Stimulated activated CD4-positive, alpha-beta T cell treated with anti-CD3 and anti-CD28 coated beads, Interleukin-1b, Interleukin-23, amount 100 ng/mL, for 24 hours (primary cell): ENCODE results near the gene EML6.

Experiments used
- DNase-seq, 4 experiments: peaks; one replicate each; pipeline ENCODE4 v3.0.0-alpha.2; 2020; ENCODE audit warnings: low read depth in 4 of 4, low spot score in 1 of 4

The EML6 gene

DNA sequence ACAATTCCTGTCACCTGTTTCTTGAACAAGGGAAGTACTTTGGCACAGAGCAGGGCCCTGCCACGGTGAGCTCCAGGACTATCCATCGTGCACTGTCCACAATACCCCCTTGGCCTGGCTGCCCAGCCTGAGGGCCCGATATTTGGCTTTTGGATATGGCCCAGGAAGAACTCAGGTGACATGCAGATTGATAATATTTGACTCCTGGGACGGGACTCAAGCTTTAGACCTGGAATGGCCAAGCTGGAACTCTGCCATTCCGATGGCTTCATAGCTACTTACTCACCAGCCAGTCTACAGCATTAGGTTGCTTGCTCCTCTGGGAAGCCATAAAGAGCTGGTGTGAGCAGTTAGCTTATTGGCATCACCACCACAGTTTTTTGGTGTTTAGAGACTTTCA lies 26.6 kb downstream of the EML6 start:
- DNase-seq: no peak

DNA sequence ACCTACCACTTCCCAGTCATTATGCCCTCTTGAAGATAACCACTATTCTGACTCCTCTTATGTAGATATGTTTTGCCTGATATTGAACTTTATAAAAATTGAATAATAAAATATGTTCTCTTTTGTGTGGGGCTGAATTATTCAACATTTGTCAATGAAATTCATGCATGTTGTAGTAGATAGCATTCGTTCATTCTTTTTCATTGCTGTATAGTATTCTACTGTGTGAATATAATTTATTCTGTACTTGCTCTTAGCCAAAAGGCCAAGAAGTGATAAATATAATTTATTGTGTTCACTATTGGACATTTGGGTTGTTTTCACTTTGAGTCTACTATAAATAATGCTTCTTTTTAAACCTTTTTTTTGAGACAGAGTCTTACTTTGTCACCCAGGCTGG lies 29.0 kb downstream of the EML6 start:
- no peak for DNase-seq

DNA sequence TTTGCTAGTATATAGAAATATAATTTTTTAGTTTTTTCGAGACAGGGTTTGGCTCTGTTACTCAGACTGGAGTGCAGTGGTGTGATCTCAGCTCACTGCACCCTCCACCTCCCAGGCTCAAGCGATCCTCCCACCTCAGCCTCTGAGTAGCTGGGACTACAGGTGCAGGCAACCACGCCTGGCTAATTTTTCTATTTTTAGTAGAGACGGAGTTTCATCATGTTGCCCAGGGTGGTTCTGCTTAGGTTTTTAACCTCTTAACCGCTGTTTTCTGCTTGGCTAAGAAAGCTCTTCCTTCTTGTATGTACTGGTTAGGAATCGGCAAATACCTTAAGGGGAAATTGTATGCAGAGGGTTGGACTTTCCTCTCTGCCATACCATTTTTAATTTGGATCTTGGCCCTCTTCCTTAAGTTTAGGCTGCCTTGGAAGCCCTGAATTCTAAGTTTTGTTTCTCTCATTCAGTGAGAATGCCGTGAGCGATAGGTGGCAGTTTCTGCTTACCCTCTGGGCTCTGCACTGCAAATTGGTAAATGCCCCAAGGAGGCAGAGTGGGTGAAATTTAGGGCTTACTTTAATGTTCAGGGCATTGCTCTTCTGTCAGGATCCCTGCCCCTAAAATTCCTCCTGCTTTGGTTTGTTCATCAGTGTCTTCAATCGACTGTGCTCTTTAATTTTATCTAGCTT lies 32.3 kb downstream of the EML6 start:
- DNase-seq: no peak

DNA sequence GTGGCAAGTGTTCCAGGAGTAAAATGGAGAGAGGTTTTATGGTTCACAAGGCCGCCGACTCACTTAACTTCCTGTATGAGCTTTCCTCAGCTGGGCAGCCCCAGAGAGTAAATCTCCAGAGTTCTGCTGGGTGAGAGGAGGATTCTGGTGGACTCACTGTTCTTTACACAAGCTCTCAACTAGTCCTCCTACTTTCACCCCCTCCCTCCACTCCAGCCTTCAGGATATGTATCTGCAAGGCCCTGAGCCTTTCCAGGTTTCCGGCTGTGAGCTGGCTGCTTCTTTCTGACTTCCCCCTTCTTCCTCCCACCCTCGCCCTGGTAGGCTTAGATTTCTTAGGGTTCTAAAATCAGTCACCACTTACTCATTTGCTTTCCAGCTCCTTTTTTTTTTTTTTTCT lies 34.0 kb downstream of the EML6 start:
- DNase-seq: no peak

DNA sequence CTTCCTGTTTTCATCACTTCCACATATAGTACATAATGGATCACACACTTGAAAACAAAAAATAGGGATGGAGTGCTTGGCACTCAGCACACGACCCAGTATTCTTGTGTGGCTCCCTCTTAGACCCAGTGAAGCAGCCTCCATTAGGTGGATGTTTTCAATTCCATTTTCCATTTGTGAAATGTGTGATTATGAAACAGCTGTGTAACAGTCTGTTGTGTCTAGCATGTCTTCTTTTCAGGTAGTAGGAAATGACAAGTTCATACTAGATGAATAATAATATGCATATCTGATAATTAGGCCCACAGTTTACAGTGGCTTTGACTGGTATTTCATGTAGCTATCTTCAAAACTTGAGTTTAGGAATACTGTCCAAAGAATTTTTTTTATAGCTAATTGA lies 35.5 kb downstream of the EML6 start:
- DNase-seq: no peak

DNA sequence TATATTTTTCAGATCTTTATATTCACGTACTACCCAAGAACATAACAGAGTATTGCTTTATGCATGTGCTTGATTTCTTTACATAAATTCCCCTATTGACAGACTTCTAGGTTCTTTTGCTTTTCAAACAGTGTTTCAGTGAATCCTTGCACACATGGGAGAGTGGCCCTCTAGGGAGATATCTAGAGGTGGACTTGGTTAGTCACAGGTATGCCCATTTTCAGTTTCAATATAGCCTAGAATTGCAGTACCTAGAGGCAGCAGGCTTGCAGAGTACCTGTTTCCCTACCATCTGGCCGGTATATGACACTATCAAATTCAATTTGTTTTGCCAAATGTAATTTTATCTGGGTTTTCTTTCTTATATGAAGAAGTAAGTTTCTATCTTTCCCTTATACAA lies 36.8 kb downstream of the EML6 start:
- DNase-seq: no peak

DNA sequence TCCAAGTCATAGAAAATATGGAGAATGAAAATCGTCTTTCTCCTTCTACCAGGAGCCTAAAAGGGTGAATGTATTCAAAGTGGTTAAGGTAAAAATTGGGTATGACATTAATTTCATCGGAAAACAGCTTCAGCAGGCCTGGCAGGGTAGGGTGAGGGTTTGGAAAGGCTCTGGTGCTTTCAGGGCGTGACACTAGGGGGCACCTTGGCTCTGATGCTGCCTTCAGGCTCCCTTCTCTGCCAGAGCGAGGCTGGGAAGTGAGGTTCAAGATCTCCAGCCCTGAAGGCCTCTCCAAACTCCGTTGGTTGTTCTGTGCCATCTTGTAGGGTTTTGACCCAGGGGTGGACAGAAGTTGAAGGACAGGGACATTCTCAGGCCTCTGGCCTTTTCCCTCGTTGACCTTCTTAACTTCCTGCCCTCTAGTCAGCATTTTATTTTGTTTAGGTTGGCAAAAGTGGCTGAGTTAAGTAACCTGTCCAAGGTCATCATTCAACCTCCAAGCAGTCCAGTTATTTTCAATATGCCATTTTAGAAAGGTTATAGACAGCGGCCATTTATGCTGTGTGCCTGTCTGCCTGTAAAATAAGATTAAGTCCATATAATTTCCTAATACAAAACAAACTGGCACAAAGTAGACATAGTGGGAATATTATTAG lies 40.3 kb downstream of the EML6 start:
- DNase-seq: no peak

DNA sequence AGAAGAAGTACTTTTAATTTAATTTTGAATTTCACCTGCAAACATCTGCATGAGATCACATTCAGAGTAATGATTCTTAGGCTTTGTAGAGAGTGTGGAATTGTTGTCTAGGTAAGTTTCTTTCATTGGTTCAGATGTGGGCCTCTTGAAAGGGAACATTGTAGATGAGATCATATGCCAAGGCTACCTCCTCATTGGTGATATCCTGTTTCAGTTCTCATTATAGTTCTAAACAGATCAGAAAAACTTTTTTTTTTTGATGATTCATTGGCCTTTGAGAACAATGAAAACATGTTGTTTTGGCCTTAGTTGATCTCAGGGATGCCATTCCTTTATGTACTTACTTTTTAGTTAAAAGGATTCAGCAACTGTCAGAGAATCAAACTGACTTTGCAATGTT lies 44.5 kb downstream of the EML6 start:
- DNase-seq: no peak

DNA sequence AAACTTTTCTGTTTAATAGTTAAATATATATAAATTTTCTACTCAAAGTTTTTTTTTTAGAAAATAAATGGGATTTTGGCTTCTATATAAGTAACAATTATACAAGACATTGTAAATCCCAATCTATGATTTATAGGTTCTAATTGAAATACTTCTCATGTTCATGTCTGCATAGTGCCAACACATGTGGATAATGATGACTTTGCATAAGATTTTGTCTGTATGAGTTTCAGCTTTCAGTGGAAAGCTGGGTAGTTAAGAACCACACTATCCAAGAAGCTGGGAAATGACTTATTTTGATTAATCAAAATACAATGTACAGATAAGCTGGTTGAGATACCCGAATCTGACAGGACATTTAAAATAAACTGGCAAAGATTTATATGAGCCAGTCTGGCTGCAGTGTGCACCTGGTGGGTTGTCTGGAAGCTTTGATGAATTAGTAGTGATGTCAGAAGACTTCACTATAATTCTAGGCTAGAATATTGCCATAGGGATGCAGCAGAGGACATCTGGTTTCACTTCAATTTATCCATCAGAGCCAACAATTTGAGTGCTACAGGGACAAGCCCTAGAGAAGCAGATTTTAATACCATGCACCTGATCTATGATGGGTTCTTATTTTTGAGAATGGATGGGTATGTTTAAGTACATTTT lies 45.4 kb downstream of the EML6 start:
- no peak for DNase-seq

DNA sequence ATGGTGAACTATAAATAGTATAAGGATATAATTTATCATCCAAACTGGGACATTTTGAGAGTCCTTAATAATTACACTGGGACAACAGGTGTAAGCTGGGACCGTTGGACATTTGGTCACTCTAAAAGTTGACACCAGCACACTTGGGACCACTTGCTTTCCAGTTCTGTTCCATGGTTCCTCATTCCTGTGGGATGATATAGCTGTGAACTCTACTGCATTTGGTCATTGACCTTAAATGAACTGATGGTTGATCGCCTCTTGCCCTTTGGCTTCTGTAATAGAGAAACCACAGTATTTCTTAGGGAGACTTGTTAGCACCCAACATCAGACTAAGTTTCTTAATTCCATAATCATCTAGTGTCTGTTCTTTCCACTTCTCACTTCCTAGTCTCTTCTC lies 46.7 kb downstream of the EML6 start:
- DNase-seq: no peak

DNA sequence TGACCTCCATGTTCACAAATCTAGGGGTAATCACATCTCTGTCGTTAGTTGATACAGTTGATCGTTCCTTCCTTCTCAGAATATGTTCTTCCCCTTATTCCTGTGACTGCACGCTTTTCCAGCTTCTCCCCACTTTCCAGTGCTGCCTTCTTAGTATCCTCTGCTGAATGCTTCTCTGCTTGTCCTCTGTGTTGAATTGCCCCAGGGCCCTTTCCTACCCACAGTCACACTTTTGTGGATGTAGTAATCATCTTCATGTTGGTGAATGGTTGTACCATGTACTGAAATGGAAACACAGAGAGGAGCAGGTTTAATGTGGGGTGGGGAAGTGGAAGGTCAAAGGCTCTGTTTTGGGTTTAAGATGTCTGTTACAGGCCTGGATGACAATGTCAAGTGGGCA lies 47.2 kb downstream of the EML6 start:
- DNase-seq: no peak

DNA sequence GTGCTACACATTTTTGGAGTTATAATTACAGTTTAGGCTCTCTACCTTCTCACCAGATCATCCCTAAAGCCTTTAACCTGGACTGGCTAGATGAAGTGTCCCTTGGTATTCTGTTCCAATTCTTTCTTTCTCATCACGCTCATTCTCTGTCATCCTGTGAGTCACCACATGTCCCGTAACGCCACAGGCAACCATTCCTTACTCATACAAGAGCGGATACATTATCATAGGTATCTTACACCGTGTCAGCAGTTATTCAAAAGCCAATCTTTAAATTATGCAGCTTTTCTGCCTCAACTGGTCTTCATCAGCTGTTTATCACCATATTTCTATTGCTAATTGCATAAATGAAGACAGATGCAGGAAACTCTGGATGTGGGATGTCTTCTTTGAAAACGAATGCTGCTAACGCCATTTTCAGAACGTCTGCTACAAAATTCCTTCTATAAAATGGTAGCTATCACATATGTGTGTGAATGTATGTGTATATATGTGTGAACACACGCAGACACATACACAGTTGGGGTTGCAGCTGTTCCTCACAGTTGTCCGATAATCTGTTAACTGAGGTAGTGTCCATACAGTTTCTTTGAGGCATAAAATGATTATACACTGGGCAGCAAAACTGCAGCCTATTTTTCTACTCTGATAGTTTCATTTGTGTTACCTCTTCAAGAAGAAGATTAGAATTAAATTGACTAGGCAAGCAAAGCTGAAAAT lies 47.9 kb downstream of the EML6 start:
- DNase-seq: no peak

DNA sequence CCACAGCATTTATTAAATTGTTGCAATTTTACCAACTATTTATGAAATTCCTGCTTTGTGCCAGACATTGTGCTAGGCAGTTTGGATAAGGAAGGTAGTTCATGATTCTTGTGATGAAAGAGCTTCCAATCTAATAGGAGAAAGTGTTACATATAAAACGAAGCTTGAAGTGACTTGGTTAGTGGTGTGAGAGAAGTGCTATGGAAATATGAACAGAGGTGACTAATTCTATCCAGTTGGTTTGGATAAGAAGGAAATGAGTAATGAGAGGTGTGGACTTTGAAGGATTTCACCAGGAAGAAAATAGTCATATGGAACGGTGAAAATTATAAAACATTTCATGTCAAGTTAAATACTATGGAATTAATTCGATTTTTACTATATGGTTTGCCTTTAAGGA lies 48.6 kb downstream of the EML6 start:
- no peak for DNase-seq

DNA sequence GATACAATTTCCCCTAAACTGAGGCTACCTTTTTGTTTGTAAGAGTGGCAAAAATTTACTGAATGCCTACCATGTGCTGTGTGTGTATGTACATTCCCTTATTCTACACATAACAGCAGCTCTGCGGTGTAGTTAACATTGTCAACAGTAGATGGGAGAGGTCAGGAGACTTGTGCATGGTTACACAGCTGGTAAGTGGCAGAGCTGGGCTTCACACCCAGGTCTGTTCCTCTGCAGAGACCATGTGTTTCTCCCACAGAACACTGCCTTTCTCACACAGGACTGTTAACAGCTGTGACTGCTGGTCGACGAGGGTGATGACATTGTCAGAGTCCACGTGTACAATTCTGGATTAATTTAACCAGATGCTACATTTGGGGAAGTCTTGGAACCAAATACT lies 49.1 kb downstream of the EML6 start:
- no peak for DNase-seq

DNA sequence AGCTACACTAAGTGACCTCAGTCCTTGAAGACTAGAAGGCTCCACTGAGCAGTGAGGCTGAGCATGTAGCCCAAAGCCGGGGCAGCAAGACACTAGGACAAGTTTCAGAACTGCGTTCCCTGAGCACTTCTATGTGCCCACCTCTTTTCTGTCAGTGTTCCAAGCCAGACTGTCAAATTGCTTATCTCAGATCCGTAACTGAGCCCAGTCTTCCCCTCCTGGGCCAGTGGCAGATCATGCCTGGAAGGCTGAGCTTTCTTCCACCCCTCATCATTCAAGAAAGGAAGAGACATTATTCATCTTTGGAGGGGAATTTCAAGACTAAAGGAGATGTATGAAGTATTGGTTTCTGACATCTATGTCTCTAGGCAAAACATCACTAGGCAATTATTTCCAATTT lies 49.8 kb downstream of the EML6 start:
- no peak for DNase-seq

DNA sequence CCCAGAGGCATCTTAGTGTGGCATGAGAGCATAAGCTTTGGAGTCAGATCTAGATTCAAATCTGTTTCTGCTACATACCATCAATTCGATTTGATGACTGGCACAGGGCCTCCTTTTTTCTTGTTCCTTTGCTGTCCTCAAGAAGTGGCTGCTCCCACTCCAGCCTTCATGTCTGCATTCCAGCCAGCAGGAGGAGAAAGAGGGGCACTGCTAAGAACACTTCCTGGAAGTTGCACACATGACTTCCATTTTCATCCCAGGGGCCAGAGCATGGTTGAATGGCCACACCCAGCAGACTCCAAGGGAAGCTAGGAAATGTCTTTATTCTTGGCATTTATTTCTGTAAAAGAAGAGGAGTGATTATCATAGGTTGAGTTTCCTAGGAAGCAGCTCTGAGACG lies 50.4 kb downstream of the EML6 start:
- DNase-seq: no peak

DNA sequence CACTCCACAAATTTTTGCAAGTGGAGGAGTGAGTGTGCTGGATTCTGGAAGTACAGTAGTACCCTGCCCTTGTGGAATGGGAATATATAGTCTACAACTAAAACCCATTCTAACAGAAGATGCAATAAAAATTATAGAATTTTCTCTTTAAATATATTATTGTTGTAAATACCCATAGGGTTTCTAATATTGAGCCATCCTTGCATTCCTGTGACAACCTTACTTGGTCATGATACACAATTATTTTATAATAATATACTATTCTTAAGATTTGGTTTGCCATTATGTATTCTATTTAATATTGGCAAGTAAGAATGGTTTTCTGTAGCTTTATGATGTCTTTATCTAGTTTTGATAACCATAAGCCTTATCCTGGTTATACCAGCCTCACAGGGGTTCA lies 52.2 kb downstream of the EML6 start:
- no peak for DNase-seq

DNA sequence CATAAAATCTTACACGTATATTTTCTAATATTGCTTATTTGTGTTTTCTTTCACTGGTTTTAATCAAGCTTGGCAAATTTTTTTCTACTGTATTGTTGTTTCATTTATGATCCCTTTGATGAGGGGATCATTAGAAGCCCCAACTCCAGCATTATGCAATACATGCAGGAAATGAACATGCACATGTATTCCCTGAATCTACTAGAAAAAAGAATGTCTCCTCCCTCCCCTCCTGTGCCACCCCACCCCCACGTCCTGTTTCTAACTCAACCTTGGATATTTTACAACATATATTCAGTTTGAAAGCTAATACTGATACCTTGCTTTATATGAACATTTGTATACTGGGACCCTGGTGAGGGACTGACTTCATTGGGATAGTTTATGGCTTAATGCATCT lies 53.0 kb downstream of the EML6 start:
- no peak for DNase-seq

DNA sequence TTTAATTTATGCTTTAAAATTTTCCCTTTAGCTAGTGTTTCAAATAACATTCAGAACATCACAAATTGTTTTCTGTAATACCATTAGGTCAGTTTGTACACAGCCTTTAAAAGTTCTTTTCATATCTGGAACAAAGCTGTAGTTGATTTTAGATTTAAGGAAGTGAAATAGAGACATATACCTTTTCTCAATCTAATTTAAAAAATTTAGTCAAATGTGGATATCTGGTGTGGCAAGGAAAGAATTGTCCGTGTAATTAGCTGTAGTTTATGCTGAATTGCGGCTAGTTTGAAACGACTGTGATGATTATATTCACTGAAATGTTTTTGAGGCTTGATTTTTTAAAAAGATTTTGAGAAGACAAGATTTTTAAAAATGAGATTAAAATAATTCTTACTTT lies 59.9 kb downstream of the EML6 start:
- DNase-seq: no peak

DNA sequence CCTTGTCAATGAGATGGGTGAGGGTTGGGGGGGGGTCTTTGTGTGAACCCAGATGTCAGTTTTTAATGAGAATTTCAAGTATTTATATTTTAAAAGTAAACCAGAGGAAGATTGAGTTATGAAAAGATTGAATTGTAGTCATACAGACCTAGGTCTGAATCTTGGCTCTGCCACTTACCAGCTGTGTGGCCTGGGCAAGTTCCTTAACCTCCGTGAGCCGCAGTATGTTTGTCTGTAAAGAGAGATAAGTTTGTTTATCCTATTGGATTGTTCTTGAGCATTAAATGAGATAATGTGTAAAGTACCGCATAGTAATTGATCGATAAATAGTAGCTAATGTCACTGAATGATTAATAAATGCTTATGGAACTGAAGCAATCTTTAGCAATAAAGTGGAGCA lies 63.8 kb downstream of the EML6 start:
- DNase-seq: no peak

DNA sequence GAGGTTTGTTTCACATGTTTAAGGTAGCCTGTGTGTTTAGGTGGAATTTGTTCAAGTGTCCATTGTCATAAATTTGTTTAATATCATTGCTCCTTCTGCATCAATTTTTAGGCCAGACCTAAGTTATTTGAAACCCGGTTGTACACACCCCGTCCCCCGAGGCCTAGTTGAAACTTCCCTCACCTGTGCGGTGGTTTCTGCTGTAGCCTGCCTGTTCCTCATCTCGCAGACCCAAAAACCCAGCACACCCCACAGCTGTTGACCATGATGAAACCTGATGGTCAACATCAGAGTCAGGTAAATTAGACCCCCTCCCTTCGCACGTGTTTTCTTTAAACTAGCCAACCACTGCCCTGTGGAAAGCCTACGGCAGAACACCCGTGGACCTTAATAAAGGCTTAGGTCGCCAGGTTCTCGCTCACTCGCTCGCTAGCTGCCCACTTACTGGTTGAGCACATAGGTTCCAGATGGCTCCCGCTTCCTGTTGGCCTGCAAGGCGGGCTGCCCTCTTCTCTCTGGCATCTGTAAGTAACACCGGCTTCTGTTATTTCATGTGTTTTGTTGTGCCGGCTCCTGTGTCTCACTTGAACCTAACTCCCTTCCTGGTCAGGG lies 64.4 kb downstream of the EML6 start:
- no peak for DNase-seq

DNA sequence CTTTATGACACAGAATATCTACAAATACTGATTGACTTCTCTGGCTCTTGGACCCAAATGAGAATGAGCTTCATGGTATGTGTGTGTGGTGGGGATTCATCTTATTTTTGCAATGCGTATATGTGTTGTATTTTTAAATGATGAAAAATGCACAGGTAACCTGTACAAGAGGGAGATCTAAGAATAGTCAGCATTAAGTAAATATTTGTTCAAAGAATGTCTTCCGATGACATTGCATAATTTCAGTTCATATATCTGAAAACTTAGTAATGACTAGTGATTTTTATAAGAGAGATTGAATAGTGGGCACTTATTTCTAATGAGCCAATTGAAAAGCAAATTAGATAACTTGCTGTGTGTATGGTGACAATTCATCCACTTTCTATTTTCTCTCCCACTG lies 66.4 kb downstream of the EML6 start:
- DNase-seq: no peak
